ENCODE results near the gene FARP1.

DNA sequence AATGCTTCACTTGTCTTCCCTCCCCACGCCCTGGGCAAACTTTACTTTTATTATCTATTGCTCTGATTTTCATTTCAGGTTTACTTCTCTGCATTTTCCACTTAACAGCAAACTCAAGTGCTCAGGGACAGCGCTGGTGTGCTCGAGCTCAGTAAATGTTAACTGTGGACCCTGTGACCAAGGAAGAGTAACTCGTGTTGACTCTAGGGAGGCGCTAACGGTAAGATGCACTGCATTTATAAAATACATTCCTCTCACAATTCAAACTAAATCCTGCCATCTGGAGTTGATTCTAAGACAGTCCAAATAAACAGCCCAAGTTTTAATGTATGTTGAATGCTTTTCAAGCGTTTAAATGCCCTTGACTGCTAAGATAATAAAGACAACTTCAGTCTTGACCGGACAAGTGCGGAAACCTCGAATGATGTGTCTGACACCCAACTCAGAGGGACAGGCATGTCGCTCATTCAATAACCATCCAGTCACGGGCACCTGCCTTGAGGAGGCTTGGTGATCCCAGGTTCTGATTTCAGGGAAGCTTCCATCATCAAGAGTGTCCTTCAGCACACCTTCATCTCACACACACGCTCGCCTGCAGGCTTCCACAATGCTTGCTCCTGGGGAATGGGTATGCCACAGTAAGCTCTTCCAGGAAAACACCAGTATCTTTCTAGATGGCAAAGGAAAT lies 340.9 kb downstream of the FARP1 start:
- TF ChIP-seq, protein P1, sequence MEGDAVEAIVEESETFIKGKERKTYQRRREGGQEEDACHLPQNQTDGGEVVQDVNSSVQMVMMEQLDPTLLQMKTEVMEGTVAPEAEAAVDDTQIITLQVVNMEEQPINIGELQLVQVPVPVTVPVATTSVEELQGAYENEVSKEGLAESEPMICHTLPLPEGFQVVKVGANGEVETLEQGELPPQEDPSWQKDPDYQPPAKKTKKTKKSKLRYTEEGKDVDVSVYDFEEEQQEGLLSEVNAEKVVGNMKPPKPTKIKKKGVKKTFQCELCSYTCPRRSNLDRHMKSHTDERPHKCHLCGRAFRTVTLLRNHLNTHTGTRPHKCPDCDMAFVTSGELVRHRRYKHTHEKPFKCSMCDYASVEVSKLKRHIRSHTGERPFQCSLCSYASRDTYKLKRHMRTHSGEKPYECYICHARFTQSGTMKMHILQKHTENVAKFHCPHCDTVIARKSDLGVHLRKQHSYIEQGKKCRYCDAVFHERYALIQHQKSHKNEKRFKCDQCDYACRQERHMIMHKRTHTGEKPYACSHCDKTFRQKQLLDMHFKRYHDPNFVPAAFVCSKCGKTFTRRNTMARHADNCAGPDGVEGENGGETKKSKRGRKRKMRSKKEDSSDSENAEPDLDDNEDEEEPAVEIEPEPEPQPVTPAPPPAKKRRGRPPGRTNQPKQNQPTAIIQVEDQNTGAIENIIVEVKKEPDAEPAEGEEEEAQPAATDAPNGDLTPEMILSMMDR (IDR thresholded peaks at IDR 0.05), result no peak
- no peak for TF ChIP-seq POLR2A (IDR thresholded peaks at IDR 0.05)

All from suprapubic skin (tissue), 3 donors.